Neural cell (in vitro differentiated cells): Measurements from ENCODE around the gene FGFBP2.

ENCODE experiments used
- CTCF ChIP-seq: fragments of 450-650 bp; IDR thresholded peaks from 2 replicates; pipeline ENCODE4 v1.5.1; 2014; ENCODE audit warnings: antibody characterized with exemption, mild to moderate bottlenecking, moderate library complexity; ENCODE audit not compliant: poor library complexity, severe bottlenecking
- EP300 ChIP-seq: fragments of 450-650 bp; conservative IDR thresholded peaks from 2 replicates; pipeline ENCODE4 v1.6.1; 2014; ENCODE audit warnings: antibody characterized with exemption, mild to moderate bottlenecking, moderate library complexity; ENCODE audit not compliant: poor library complexity, severe bottlenecking
- MXI1 ChIP-seq: fragments of 450-650 bp; conservative IDR thresholded peaks from 2 replicates; pipeline ENCODE4 v1.6.1; 2014; ENCODE audit warnings: antibody characterized with exemption, mild to moderate bottlenecking; ENCODE audit not compliant: poor library complexity, severe bottlenecking
- POLR2AphosphoS5 ChIP-seq: IDR thresholded peaks from 2 replicates; pipeline ENCODE4 v1.6.1; 2012
- RAD21 ChIP-seq: fragments of 450-650 bp; conservative IDR thresholded peaks from 2 replicates; pipeline ENCODE4 v1.6.1; 2014; ENCODE audit warnings: antibody characterized with exemption, mild to moderate bottlenecking, moderate library complexity
- TAF1 ChIP-seq: IDR thresholded peaks from 2 replicates; pipeline ENCODE4 v1.6.1; 2012; ENCODE audit warnings: low read depth

GRCh38 chr4:15956179-15956850, 6.7 kb downstream of the FGFBP2 start:
- TF ChIP-seq CTCF: peak; percentile 61
- TF ChIP-seq EP300: no peak
- peak; percentile 60 for TF ChIP-seq RAD21
- TF ChIP-seq TAF1: no peak
- TF ChIP-seq POLR2AphosphoS5: no peak
- TF ChIP-seq MXI1: no peak
